ENCODE results near the gene GGCX. TPM values are rescaled to one million over a fixed set of nuclear protein-coding genes. Genes with fewer than 3 reads are reported as not detected.

Gene GGCX
- total and polyA plus RNA-seq, 2 of the 13 experiments (the other 11 are each of a cell fraction or from before 2014, with no cell fraction given), result 72.5 to 103 TPM

GRCh38 chr2:85602476-85603234, 41.4 kb upstream of the GGCX start, which contains the start of gene TMEM150A (continued):
- TF ChIP-seq, protein P1, sequence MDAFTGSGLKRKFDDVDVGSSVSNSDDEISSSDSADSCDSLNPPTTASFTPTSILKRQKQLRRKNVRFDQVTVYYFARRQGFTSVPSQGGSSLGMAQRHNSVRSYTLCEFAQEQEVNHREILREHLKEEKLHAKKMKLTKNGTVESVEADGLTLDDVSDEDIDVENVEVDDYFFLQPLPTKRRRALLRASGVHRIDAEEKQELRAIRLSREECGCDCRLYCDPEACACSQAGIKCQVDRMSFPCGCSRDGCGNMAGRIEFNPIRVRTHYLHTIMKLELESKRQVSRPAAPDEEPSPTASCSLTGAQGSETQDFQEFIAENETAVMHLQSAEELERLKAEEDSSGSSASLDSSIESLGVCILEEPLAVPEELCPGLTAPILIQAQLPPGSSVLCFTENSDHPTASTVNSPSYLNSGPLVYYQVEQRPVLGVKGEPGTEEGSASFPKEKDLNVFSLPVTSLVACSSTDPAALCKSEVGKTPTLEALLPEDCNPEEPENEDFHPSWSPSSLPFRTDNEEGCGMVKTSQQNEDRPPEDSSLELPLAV (CRISPR knock-in tag; conservative IDR thresholded peaks at IDR 0.05; ENCODE audit: low read depth), result no peak
- TF ChIP-seq ZNF256 (CRISPR knock-in tag; conservative IDR thresholded peaks at IDR 0.05), result no peak
- no peak for TF ChIP-seq PPARG (CRISPR knock-in tag; conservative IDR thresholded peaks at IDR 0.05)
- TF ChIP-seq ZNF7 (CRISPR knock-in tag; IDR thresholded peaks at IDR 0.05), result no peak
- TF ChIP-seq ZBTB2 (CRISPR knock-in tag; IDR thresholded peaks at IDR 0.05; ENCODE audit: low read depth), result peak; percentile 63; the same call in 1 of the 2 replicates
- TF ChIP-seq POGZ (CRISPR knock-in tag; IDR thresholded peaks at IDR 0.05), result peak; percentile 74; the same call in 1 of the 2 replicates
- peak; percentile 73; the same call in 1 of the 2 replicates for TF ChIP-seq NCOA1 (CRISPR knock-in tag; IDR thresholded peaks at IDR 0.05)
- TF ChIP-seq DNMT1 (CRISPR knock-in tag; IDR thresholded peaks at IDR 0.05), result peak; percentile 41; the same call in 1 of the 2 replicates
- TF ChIP-seq ZBTB42 (CRISPR knock-in tag; IDR thresholded peaks at IDR 0.05), result no peak
- no peak for TF ChIP-seq PLRG1 (conservative IDR thresholded peaks at IDR 0.05)
- no peak for TF ChIP-seq ZNF251 (CRISPR knock-in tag; IDR thresholded peaks at IDR 0.05)
- TF ChIP-seq IRF1 (CRISPR knock-in tag; IDR thresholded peaks at IDR 0.05; ENCODE audit: low read depth), result no peak
- TF ChIP-seq ZMYM4 (CRISPR knock-in tag; IDR thresholded peaks at IDR 0.05), result peak; percentile 83
- no peak for TF ChIP-seq ZNF530 (CRISPR knock-in tag; IDR thresholded peaks at IDR 0.05; ENCODE audit: low read depth)
- TF ChIP-seq ZNF749 (CRISPR knock-in tag; IDR thresholded peaks at IDR 0.05; ENCODE audit: borderline replicate concordance), result no peak
- TF ChIP-seq, protein P2, sequence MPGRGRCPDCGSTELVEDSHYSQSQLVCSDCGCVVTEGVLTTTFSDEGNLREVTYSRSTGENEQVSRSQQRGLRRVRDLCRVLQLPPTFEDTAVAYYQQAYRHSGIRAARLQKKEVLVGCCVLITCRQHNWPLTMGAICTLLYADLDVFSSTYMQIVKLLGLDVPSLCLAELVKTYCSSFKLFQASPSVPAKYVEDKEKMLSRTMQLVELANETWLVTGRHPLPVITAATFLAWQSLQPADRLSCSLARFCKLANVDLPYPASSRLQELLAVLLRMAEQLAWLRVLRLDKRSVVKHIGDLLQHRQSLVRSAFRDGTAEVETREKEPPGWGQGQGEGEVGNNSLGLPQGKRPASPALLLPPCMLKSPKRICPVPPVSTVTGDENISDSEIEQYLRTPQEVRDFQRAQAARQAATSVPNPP (CRISPR knock-in tag; IDR thresholded peaks at IDR 0.05), result peak; percentile 91
- TF ChIP-seq FOSL2 (CRISPR knock-in tag; IDR thresholded peaks at IDR 0.05), result peak; percentile 45
- no peak for TF ChIP-seq KLF11 (CRISPR knock-in tag; IDR thresholded peaks at IDR 0.05)
- 0 out of 2 replicates have a peak, but pooled peaks have one; percentile 8 for TF ChIP-seq ETV5 (CRISPR knock-in tag; IDR thresholded peaks at IDR 0.05; ENCODE audit: borderline replicate concordance)
- TF ChIP-seq BRD4 (CRISPR knock-in tag; IDR thresholded peaks at IDR 0.05), result no peak; the same call in 1 of the 2 replicates
- TF ChIP-seq, protein P3, sequence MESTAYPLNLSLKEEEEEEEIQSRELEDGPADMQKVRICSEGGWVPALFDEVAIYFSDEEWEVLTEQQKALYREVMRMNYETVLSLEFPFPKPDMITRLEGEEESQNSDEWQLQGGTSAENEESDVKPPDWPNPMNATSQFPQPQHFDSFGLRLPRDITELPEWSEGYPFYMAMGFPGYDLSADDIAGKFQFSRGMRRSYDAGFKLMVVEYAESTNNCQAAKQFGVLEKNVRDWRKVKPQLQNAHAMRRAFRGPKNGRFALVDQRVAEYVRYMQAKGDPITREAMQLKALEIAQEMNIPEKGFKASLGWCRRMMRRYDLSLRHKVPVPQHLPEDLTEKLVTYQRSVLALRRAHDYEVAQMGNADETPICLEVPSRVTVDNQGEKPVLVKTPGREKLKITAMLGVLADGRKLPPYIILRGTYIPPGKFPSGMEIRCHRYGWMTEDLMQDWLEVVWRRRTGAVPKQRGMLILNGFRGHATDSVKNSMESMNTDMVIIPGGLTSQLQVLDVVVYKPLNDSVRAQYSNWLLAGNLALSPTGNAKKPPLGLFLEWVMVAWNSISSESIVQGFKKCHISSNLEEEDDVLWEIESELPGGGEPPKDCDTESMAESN (CRISPR knock-in tag; conservative IDR thresholded peaks at IDR 0.05), result 0 out of 2 replicates have a peak, but pooled peaks have one; percentile 31
- TF ChIP-seq, protein P4, sequence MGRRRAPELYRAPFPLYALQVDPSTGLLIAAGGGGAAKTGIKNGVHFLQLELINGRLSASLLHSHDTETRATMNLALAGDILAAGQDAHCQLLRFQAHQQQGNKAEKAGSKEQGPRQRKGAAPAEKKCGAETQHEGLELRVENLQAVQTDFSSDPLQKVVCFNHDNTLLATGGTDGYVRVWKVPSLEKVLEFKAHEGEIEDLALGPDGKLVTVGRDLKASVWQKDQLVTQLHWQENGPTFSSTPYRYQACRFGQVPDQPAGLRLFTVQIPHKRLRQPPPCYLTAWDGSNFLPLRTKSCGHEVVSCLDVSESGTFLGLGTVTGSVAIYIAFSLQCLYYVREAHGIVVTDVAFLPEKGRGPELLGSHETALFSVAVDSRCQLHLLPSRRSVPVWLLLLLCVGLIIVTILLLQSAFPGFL (CRISPR knock-in tag; IDR thresholded peaks at IDR 0.05), result no peak
- peak; percentile 69; the same call in 1 of the 2 replicates for TF ChIP-seq SUZ12 (IDR thresholded peaks at IDR 0.05; ENCODE audit: low read depth, low read length)

All from HepG2 (cell line).